Measurements from ENCODE around the gene TGFBR3.

DNA sequence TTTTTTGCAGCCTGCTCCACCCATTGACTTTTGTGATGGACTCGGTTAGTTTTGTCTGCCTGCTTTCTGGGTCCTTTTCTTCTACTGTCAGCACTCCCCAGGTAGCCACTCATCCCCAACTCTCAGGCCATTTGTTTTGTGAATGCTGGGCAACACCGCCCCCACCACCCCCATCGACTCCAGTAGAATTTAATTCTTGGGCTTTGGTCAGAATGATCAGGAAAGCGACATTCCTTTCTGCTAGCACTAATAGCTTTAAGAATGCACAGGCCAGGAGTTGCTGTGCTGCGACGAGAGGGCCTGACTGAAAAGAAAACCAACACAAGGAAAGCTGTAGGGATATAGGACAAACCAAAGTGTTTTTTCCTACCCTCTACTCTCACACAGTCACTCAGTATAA, 240.9 kb downstream of the TGFBR3 start:
- TF ChIP-seq RBFOX2 (IDR thresholded peaks at IDR 0.05; ENCODE audit: low read depth, low read length) = no peak
- TF ChIP-seq, protein P1, sequence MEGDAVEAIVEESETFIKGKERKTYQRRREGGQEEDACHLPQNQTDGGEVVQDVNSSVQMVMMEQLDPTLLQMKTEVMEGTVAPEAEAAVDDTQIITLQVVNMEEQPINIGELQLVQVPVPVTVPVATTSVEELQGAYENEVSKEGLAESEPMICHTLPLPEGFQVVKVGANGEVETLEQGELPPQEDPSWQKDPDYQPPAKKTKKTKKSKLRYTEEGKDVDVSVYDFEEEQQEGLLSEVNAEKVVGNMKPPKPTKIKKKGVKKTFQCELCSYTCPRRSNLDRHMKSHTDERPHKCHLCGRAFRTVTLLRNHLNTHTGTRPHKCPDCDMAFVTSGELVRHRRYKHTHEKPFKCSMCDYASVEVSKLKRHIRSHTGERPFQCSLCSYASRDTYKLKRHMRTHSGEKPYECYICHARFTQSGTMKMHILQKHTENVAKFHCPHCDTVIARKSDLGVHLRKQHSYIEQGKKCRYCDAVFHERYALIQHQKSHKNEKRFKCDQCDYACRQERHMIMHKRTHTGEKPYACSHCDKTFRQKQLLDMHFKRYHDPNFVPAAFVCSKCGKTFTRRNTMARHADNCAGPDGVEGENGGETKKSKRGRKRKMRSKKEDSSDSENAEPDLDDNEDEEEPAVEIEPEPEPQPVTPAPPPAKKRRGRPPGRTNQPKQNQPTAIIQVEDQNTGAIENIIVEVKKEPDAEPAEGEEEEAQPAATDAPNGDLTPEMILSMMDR (IDR thresholded peaks at IDR 0.05 in 2 of 3, conservative IDR thresholded peaks at IDR 0.05 in 1 of 3; ENCODE audit: insufficient read depth in 2 of 3, low read depth in 1 of 3, low read length in 3 of 3) = no peak
- TF ChIP-seq NONO (IDR thresholded peaks at IDR 0.05; ENCODE audit: low read depth in 2 of 2, low read length in 1 of 2) = no peak
- no peak for TF ChIP-seq NFYB (IDR thresholded peaks at IDR 0.05; ENCODE audit: extremely low read depth, insufficient read length)
